HL-60 (cell line): ENCODE measurements around the gene LMTK2.

ENCODE experiments used
- CTCF ChIP-seq: IDR thresholded peaks from one replicate; pipeline ENCODE4 v1.5.1; 2011; ENCODE audit warnings: low read length, control low read depth, inconsistent platforms; ENCODE audit not compliant: insufficient read depth
- TF ChIP-seq, protein P1 (sequence below): IDR thresholded peaks from 2 replicates; pipeline ENCODE4 v1.6.1; 2012; ENCODE audit warnings: low read depth; ENCODE audit not compliant: insufficient replicate concordance

DNA sequence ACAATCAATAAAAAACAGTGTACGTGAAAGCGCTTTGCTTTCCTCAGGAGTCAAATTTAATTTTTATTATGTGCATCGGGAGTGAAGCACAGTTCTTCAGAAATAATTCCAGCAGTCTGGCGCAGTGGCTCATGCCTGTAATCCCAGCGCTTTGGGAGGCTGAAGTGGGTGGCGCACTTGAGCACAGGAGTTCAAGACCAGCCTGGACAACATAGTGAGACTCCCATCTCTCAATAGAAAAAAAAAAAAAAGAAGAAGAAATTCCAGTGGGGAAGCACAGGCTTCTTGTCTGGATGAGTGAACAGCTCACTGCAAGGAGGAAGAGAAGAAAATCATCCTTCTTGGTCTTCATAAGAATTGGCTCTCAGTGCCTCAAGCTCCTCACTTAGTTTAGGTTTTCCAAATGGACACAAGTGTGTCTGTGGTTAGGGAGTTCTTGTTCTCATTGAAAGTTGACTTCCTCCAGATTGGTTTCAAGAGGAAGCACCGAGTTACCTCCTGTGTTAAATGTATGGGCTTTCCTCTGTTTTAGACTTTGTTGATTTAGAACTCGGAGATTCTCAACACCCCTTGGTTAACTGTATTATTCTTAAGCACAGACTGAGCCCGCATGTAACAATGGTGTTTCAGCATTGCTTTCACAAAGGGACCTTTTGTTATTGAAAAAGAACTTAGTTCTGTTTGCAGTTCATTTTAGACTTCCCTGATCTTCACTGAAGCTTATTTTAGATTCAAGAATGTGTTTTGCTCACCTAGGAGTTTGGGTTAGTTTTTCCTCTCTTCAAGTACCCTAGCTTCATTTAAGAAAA is 28.0 kb downstream of the LMTK2 start:
- TF ChIP-seq, protein P1, sequence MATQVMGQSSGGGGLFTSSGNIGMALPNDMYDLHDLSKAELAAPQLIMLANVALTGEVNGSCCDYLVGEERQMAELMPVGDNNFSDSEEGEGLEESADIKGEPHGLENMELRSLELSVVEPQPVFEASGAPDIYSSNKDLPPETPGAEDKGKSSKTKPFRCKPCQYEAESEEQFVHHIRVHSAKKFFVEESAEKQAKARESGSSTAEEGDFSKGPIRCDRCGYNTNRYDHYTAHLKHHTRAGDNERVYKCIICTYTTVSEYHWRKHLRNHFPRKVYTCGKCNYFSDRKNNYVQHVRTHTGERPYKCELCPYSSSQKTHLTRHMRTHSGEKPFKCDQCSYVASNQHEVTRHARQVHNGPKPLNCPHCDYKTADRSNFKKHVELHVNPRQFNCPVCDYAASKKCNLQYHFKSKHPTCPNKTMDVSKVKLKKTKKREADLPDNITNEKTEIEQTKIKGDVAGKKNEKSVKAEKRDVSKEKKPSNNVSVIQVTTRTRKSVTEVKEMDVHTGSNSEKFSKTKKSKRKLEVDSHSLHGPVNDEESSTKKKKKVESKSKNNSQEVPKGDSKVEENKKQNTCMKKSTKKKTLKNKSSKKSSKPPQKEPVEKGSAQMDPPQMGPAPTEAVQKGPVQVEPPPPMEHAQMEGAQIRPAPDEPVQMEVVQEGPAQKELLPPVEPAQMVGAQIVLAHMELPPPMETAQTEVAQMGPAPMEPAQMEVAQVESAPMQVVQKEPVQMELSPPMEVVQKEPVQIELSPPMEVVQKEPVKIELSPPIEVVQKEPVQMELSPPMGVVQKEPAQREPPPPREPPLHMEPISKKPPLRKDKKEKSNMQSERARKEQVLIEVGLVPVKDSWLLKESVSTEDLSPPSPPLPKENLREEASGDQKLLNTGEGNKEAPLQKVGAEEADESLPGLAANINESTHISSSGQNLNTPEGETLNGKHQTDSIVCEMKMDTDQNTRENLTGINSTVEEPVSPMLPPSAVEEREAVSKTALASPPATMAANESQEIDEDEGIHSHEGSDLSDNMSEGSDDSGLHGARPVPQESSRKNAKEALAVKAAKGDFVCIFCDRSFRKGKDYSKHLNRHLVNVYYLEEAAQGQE = no peak
- TF ChIP-seq CTCF = no peak
